ENCODE measurements around the gene IL17B. TPM values are rescaled to one million over a fixed set of nuclear protein-coding genes. Genes with fewer than 3 reads are reported as not detected.
"Not testable (repeated sequence)": the region's sequence is repeated elsewhere in the genome, so short reads cannot be mapped to it uniquely, and the experiment has no call there.

Gene IL17B
- total RNA-seq, 2 donors from 2014 or later: not detected

- Histone ChIP-seq H3K27ac (ENCODE audit: low read depth, low read length) (no peak overlapping the region), H3K9ac (ENCODE audit: extremely low read depth, low read length, poor library complexity, severe bottlenecking) (no peak overlapping the region), H3K4me3 (ENCODE audit: low read length) (no peak overlapping the region), H3K4me1 (ENCODE audit: control insufficient read depth, insufficient read depth, low read length) (peaks cover 5% of the 10 kb centered on the region), H3K36me3 (ENCODE audit: control insufficient read depth, insufficient read depth, low read length) (no peaks in the 10 kb centered on the region), H3K27me3 (ENCODE audit: control insufficient read depth, insufficient read depth, low read length, poor library complexity, severe bottlenecking) (no peaks in the 10 kb centered on the region), H3K9me3 (ENCODE audit: control insufficient read depth, low read length) (no peaks in the 10 kb centered on the region)
- no peak overlapping the region for H3K27ac Mint-ChIP-seq
- no peak overlapping the region for H3K4me3 Mint-ChIP-seq
- H3K36me3 Mint-ChIP-seq (ENCODE audit: low read depth): no peaks in the 10 kb centered on the region
- H3K27me3 Mint-ChIP-seq (ENCODE audit: insufficient read depth): no peaks in the 10 kb centered on the region
- no peaks in the 10 kb centered on the region for H3K9me3 Mint-ChIP-seq
- DNase-seq: peak; percentile 61
- peaks cover 39% of the 10 kb centered on the region for H3K4me1 Mint-ChIP-seq
- TF ChIP-seq, protein P1, sequence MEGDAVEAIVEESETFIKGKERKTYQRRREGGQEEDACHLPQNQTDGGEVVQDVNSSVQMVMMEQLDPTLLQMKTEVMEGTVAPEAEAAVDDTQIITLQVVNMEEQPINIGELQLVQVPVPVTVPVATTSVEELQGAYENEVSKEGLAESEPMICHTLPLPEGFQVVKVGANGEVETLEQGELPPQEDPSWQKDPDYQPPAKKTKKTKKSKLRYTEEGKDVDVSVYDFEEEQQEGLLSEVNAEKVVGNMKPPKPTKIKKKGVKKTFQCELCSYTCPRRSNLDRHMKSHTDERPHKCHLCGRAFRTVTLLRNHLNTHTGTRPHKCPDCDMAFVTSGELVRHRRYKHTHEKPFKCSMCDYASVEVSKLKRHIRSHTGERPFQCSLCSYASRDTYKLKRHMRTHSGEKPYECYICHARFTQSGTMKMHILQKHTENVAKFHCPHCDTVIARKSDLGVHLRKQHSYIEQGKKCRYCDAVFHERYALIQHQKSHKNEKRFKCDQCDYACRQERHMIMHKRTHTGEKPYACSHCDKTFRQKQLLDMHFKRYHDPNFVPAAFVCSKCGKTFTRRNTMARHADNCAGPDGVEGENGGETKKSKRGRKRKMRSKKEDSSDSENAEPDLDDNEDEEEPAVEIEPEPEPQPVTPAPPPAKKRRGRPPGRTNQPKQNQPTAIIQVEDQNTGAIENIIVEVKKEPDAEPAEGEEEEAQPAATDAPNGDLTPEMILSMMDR (conservative IDR thresholded peaks at IDR 0.05): no peak
- WGBS, 2 experiments (ENCODE audit: insufficient coverage in 1 of 2, insufficient read length in 1 of 2): 81 to 82% methylated on average over 5 to 6 of the region's 6 CpGs
Measured at GRCh38 chr5:149400304-149400703, 21.2 kb upstream of the IL17B start.

DNA sequence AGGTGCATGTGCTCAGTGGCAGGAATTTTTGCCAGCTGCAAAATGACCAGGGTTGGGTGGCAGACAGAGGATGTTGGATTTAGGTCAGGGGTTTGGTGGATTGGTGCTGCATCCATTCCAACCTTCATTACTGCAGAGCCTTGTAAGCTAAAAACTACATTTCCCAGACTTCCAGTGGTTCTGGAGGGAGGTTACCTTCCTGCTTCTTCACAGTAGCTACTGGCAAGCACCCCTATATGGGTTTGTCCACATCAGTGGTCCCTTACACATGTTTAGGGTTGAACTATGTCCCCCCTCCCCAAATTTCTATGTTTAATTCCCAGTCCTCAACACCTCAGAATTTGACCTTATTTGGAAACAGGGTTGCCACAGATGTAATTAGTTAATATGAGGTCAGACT lies 20.7 kb upstream of the IL17B start:
- DNase-seq: no peak

DNA sequence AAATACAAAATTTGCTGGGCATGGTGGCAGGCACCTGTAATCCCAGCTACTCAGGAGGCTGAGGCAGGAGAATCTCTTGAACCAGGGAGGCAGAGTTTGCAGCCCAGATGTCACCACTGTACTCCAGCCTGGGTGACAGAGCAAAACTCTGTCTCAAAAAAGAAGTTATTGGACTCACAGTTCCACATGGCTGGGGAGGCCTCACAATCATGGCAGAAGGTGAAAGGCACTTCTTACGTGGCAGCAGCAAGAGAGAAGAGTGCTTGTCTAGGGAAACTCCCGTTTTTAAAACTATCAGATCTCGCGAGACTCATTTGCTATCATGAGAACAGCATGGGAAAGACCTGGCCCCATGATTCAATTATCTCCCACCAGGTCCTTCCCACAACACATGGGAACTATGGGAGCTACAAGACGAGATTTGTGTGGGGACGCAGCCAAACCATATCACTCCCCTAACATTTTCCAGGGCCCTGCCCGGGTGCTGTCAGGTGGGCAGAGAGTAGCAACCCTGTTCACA lies 19.7 kb upstream of the IL17B start:
- not testable (repeated sequence) for H3K9me3 Mint-ChIP-seq; H3K4me3 ChIP-seq (ENCODE audit: low read length); H3K4me3 Mint-ChIP-seq; H3K9ac ChIP-seq (ENCODE audit: extremely low read depth, low read length, poor library complexity, severe bottlenecking); H3K36me3 Mint-ChIP-seq (ENCODE audit: low read depth); DNase-seq; H3K27ac Mint-ChIP-seq; H3K27ac ChIP-seq (ENCODE audit: low read depth, low read length); H3K9me3 ChIP-seq (ENCODE audit: control insufficient read depth, low read length); H3K27me3 Mint-ChIP-seq (ENCODE audit: insufficient read depth); H3K27me3 ChIP-seq (ENCODE audit: control insufficient read depth, insufficient read depth, low read length, poor library complexity, severe bottlenecking); H3K4me1 ChIP-seq (ENCODE audit: control insufficient read depth, insufficient read depth, low read length); H3K36me3 ChIP-seq (ENCODE audit: control insufficient read depth, insufficient read depth, low read length)
- 80 to 89% methylated on average over 7 of the region's 7 CpGs for WGBS, 2 experiments (ENCODE audit: insufficient coverage in 1 of 2, insufficient read length in 1 of 2)
- H3K4me1 Mint-ChIP-seq: peaks cover 28% of the 10 kb centered on the region

More for the DNA sequence above, 20.7 kb upstream of the IL17B start:
- Histone ChIP-seq H3K27ac (ENCODE audit: low read depth, low read length) (no peak overlapping the region), H3K27me3 (ENCODE audit: control insufficient read depth, insufficient read depth, low read length, poor library complexity, severe bottlenecking) (no peaks in the 10 kb centered on the region), H3K9me3 (ENCODE audit: control insufficient read depth, low read length) (no peaks in the 10 kb centered on the region), H3K36me3 (ENCODE audit: control insufficient read depth, insufficient read depth, low read length) (no peaks in the 10 kb centered on the region), H3K4me3 (ENCODE audit: low read length) (no peak overlapping the region), H3K9ac (ENCODE audit: extremely low read depth, low read length, poor library complexity, severe bottlenecking) (no peak overlapping the region), H3K4me1 (ENCODE audit: control insufficient read depth, insufficient read depth, low read length) (peaks cover 5% of the 10 kb centered on the region)
- Mint-ChIP-seq H3K9me3 (no peaks in the 10 kb centered on the region), H3K27ac (no peak overlapping the region), H3K4me3 (no peak overlapping the region), H3K27me3 (ENCODE audit: insufficient read depth) (no peaks in the 10 kb centered on the region), H3K36me3 (ENCODE audit: low read depth) (no peaks in the 10 kb centered on the region), H3K4me1 (peaks cover 37% of the 10 kb centered on the region)
- TF ChIP-seq, protein P1 (conservative IDR thresholded peaks at IDR 0.05): no peak

DNA sequence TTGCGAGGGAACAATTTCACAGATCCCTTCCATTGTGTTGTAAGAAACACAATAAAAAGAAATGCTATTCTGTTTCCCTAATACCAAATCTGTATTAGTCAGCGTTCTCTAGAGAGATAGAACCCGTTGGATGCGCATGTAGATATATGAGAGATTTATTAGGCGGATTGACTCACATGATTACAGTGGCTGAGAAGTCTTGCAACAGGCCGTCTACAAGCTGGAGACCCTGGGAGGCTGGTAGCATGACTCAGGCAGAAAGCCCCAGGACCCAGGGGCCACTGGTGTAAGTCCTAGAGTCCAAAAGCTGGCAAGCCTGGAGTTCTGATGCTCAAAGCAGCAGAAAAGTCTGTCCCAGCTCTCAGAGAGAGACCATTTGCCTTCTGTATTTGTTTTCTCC lies 18.4 kb upstream of the IL17B start:
- Mint-ChIP-seq H3K4me3 (no peak overlapping the region), H3K4me1 (peaks cover 27% of the 10 kb centered on the region), H3K27me3 (ENCODE audit: insufficient read depth) (no peaks in the 10 kb centered on the region), H3K36me3 (ENCODE audit: low read depth) (no peaks in the 10 kb centered on the region), H3K9me3 (no peaks in the 10 kb centered on the region), H3K27ac (no peak overlapping the region)
- H3K9me3 ChIP-seq (ENCODE audit: control insufficient read depth, low read length): no peaks in the 10 kb centered on the region
- no peak for DNase-seq
- H3K4me3 ChIP-seq (ENCODE audit: low read length): no peak overlapping the region
- H3K4me1 ChIP-seq (ENCODE audit: control insufficient read depth, insufficient read depth, low read length): peaks cover 3% of the 10 kb centered on the region
- H3K36me3 ChIP-seq (ENCODE audit: control insufficient read depth, insufficient read depth, low read length): no peaks in the 10 kb centered on the region
- no peaks in the 10 kb centered on the region for H3K27me3 ChIP-seq (ENCODE audit: control insufficient read depth, insufficient read depth, low read length, poor library complexity, severe bottlenecking)
- 91 to 100% methylated on average over 1 to 6 of the region's 6 CpGs for WGBS, 2 experiments (ENCODE audit: insufficient coverage in 1 of 2, insufficient read length in 1 of 2)
- no peak overlapping the region for H3K9ac ChIP-seq (ENCODE audit: extremely low read depth, low read length, poor library complexity, severe bottlenecking)
- TF ChIP-seq, protein P1 (conservative IDR thresholded peaks at IDR 0.05): no peak
- H3K27ac ChIP-seq (ENCODE audit: low read depth, low read length): no peak overlapping the region

DNA sequence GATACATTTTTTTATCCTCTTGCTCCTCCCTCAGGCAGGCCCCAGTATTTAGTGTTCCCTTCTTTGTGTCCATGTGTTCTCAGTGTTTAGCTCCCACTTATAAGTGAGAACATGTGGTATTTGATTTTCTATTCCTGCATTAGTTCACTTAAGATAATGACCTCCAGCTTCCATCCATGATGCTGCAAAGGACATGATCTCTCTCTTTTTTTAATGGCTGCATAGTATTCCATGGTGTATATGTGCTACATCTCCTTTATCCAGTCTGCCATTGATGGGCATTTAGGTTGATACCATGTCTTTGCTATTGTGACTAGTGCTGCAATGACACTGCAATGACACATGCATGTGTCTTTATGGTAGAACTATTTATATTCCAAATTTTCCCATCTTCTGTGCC lies 15.9 kb upstream of the IL17B start:
- not testable (repeated sequence) for H3K36me3 Mint-ChIP-seq (ENCODE audit: low read depth); H3K4me1 ChIP-seq (ENCODE audit: control insufficient read depth, insufficient read depth, low read length); H3K9me3 Mint-ChIP-seq; H3K27ac ChIP-seq (ENCODE audit: low read depth, low read length); H3K4me3 Mint-ChIP-seq; DNase-seq; H3K27me3 ChIP-seq (ENCODE audit: control insufficient read depth, insufficient read depth, low read length, poor library complexity, severe bottlenecking); H3K9me3 ChIP-seq (ENCODE audit: control insufficient read depth, low read length); H3K27me3 Mint-ChIP-seq (ENCODE audit: insufficient read depth); H3K4me3 ChIP-seq (ENCODE audit: low read length); H3K9ac ChIP-seq (ENCODE audit: extremely low read depth, low read length, poor library complexity, severe bottlenecking); H3K27ac Mint-ChIP-seq; H3K36me3 ChIP-seq (ENCODE audit: control insufficient read depth, insufficient read depth, low read length)
- H3K4me1 Mint-ChIP-seq: peaks cover 10% of the 10 kb centered on the region

Measured in endodermal cell (in vitro differentiated cells).